ENCODE measurements around the gene HSFX4.
"Not testable (repeated sequence)": the region's sequence is repeated elsewhere in the genome, so short reads cannot be mapped to it uniquely, and the experiment has no call there.

- TF ChIP-seq CTCF (IDR thresholded peaks at IDR 0.05); ZNF532 (CRISPR knock-in tag; IDR thresholded peaks at IDR 0.05; ENCODE audit: borderline replicate concordance); MAX (CRISPR knock-in tag; IDR thresholded peaks at IDR 0.05); SP1 (CRISPR knock-in tag; conservative IDR thresholded peaks at IDR 0.05); SMAD3 (CRISPR knock-in tag; IDR thresholded peaks at IDR 0.05; ENCODE audit: borderline replicate concordance); CREM (CRISPR knock-in tag; IDR thresholded peaks at IDR 0.05); SMAD4 (CRISPR knock-in tag; IDR thresholded peaks at IDR 0.05); MLX (CRISPR knock-in tag; IDR thresholded peaks at IDR 0.05); ZBTB21 (CRISPR knock-in tag; IDR thresholded peaks at IDR 0.05; ENCODE audit: borderline replicate concordance): not testable (repeated sequence)
These were observed 2.0 kb upstream of the HSFX4 start for GRCh38 chrX:149927245-149927963.
